Common myeloid progenitor, CD34-positive (primary cell): ENCODE data around the gene SMIM35. TPM values are rescaled to one million over a fixed set of nuclear protein-coding genes. Genes with fewer than 3 reads are reported as not detected.
A peak's percentile ranks its signal among the peaks of the same experiment; 100 is the strongest.

ENCODE experiments used
- CTCF ChIA-PET: fragments of 350-600 bp; sonication (Branson Sonifier 250); formaldehyde crosslinking; loops from one replicate; lab custom pipeline; 2021; ENCODE audit warnings: antibody characterized with exemption; lab: Charles Lee
- POLR2A ChIA-PET: fragments of 350-600 bp; sonication (Branson Sonifier 250); formaldehyde crosslinking; loops from one replicate; lab custom pipeline; 2021; ENCODE audit warnings: antibody characterized with exemption; lab: Charles Lee
- DNase-seq, 3 donors: peaks; one replicate each; pipeline versions ENCODE4 v3.0.0 to v3.0.0-alpha.2; 2013
- H3K27ac ChIP-seq, 2 experiments: 1 replicate in 1 of 2; 2 replicates in 1 of 2; pipeline ENCODE4 v1.7.0; 2013; ENCODE audit warnings: inconsistent platforms in 2 of 2, low read length in 2 of 2, mild to moderate bottlenecking in 2 of 2, low read depth in 1 of 2, moderate library complexity in 1 of 2; ENCODE audit not compliant: severe bottlenecking in 2 of 2, insufficient read depth in 1 of 2, poor library complexity in 1 of 2
- H3K27me3 ChIP-seq, 5 experiments: replicated peaks in 2 of 5; 1 replicate in 3 of 5; 2 replicates in 2 of 5; pipeline versions ENCODE4 v1.6.1 to v1.7.0; 2013; ENCODE audit warnings: low read length in 4 of 5, mild to moderate bottlenecking in 2 of 5, moderate library complexity in 2 of 5, inconsistent platforms in 1 of 5; ENCODE audit not compliant: insufficient read depth in 5 of 5, control insufficient read depth in 4 of 5
- H3K36me3 ChIP-seq, 4 experiments: 1 replicate in 2 of 4; 2 replicates in 2 of 4; pipeline versions ENCODE4 v1.6.1 to v1.7.0; 2013; ENCODE audit warnings: low read length in 3 of 4, control low read depth in 1 of 4, mild to moderate bottlenecking in 1 of 4; ENCODE audit not compliant: control insufficient read depth in 4 of 4, insufficient read depth in 4 of 4
- H3K4me1 ChIP-seq, 4 experiments: 1 replicate in 3 of 4; 2 replicates in 1 of 4; pipeline versions ENCODE4 v1.6.1 to v1.7.1; 2013; ENCODE audit warnings: low read length in 3 of 4, mild to moderate bottlenecking in 3 of 4, control low read depth in 1 of 4, inconsistent platforms in 1 of 4, moderate library complexity in 1 of 4; ENCODE audit not compliant: control insufficient read depth in 4 of 4, insufficient read depth in 4 of 4; ENCODE audit errors: control extremely low read depth in 1 of 4
- H3K4me3 ChIP-seq, 7 experiments: 1 replicate in 4 of 7; 2 replicates in 3 of 7; pipeline versions ENCODE4 v1.5.1 to v1.7.0; 2013; ENCODE audit warnings: mild to moderate bottlenecking in 7 of 7, low read length in 6 of 7, moderate library complexity in 6 of 7, inconsistent platforms in 2 of 7, low read depth in 2 of 7, control low read depth in 1 of 7; ENCODE audit not compliant: insufficient read depth in 4 of 7, control insufficient read depth in 1 of 7; ENCODE audit errors: extremely low read depth in 1 of 7
- H3K9me3 ChIP-seq, 5 experiments: 1 replicate in 4 of 5; 2 replicates in 1 of 5; pipeline versions ENCODE4 v1.6.1 to v1.7.1; 2013; ENCODE audit warnings: low read length in 4 of 5, mild to moderate bottlenecking in 2 of 5, inconsistent platforms in 1 of 5, low read depth in 1 of 5, moderate library complexity in 1 of 5; ENCODE audit not compliant: control insufficient read depth in 4 of 5, insufficient read depth in 2 of 5; ENCODE audit errors: control extremely low read depth in 1 of 5
- WGBS: methylation state at CpG from one replicate; pipeline ENCODE4 v1.1.5; 2013; ENCODE audit not compliant: insufficient coverage; 5-methylcytosine and 5-hydroxymethylcytosine counted together
- polyA plus RNA-seq: library from polyadenylated mRNA; unstranded; fragments of 120-200 nt; gene quantifications from one replicate; pipeline ENCODE4 v1.2.1, GENCODE V29; 2013

The SMIM35 gene
- 0.15 TPM for polyA plus RNA-seq

DNA sequence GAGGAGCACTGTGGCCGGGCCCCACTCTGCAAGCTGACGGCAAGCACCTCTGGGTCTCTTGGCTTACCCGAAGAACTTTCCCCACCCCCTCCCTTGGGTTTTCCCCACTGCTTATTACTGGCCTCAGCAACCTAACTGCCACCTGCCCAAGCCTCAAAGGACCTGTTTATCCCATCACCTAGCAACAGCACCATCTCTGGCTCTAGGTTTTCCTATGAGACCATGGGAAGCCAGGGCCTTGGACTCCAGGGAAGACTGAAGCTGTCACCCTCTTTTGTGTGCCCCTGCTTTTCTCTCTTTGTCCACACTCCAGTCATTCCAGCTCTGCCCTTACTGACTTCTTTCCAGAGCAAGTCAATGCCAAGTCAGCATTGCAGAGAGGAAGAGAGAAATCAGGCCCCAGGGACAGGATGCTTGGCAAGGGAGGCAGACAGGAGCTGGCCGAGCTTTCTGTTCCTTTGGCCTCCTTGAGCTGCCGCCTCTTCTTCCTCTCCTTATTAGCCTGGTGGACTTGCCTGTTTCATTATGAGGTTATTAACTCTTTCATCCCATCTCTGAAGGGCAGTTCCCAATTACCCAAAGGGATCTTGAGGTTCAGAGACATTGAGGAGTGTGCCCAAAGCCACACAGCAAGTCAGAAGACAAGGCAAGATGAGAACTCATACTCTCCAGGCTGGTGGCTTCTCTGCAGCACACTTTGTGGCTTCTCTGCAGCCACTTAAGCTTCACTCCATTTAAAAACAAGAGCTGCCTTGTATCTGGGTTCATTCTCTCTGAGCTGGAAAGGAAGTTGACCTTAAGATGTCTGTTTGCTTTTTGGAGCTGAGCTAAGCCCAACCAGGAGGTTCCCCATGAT is at the start of gene SMIM35:
Gene SMIM35 (minus strand): TSS at position 51 of the 856 bp plus-strand sequence. CDS start 206 bp downstream, outside the sequence.
- Histone ChIP-seq H3K4me1 (peaks cover 4 to 63% (median 33%) of the 10 kb centered on the region in 4 experiments), H3K36me3 (no peaks in the 10 kb centered on the region), H3K27me3 (no peaks in the 10 kb centered on the region), H3K9me3 (peaks cover 0 to 29% (median 4%) of the 10 kb centered on the region in 5 experiments), H3K4me3 (peak within 1 kb of the TSS in 1 of 7 experiments; percentile 21), H3K27ac (no peak within 1 kb of the TSS)
- ChIA-PET POLR2A (no interaction called here), CTCF (interaction anchor here (0.9 to 4.2 kb wide), 3 partner anchors 8 to 56 kb away, joined by 3 to 25 read pairs (median 4); no protein-coding TSS in a partner anchor)
- 86% methylated on average over 5 of the region's 5 CpGs for WGBS
- DNase-seq = peak in 2 of 3 donors; percentile 26 to 33

DNA sequence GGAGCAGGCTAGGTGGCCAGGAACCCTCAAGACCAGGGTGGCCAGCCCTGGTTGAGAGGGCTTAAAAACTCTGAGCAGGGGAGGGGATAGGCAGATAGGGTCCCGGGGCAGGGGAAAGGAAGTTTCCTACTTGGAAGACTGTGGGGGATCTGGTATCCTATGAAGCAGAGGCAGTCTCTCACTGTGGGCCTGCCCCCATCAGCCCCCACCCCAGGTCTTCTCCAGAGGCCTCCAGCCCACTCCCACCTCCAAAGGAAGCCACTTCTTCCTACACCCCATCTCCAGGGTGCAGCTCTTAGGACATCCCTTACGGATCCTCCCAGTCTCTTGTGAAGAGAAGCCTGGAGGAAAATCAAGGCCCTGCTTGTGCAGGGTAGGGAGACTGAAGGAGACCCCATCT is 49.6 kb upstream of the SMIM35 start:
- no peak for DNase-seq
- WGBS = 89% methylated on average over 1 of the region's 2 CpGs
- no peaks in the 10 kb centered on the region for H3K36me3 ChIP-seq
- CTCF ChIA-PET = interaction anchor here (1.6 kb wide), 1 partner anchor 22 kb away, joined by 4 read pairs; no protein-coding TSS in a partner anchor
- no peaks in the 10 kb centered on the region for H3K9me3 ChIP-seq
- no peak overlapping the region for H3K4me3 ChIP-seq
- POLR2A ChIA-PET = no interaction called here
- no peaks in the 10 kb centered on the region for H3K4me1 ChIP-seq
- H3K27ac ChIP-seq = no peak overlapping the region
- peaks cover 0 to 5% (median 0%) of the 10 kb centered on the region in 5 experiments for H3K27me3 ChIP-seq

- Histone ChIP-seq H3K9me3 (no peaks in the 10 kb centered on the region), H3K27ac (no peak overlapping the region), H3K27me3 (peaks cover 0 to 3% (median 0%) of the 10 kb centered on the region in 5 experiments), H3K4me3 (no peak overlapping the region), H3K36me3 (no peaks in the 10 kb centered on the region), H3K4me1 (no peaks in the 10 kb centered on the region)
- CTCF ChIA-PET = no interaction called here
- POLR2A ChIA-PET = no interaction called here
- 100% methylated on average over 4 of the region's 5 CpGs for WGBS
- DNase-seq = no peak
Observed at GRCh38 chr11:118135796-118136165, 49.0 kb upstream of the SMIM35 start.

DNA sequence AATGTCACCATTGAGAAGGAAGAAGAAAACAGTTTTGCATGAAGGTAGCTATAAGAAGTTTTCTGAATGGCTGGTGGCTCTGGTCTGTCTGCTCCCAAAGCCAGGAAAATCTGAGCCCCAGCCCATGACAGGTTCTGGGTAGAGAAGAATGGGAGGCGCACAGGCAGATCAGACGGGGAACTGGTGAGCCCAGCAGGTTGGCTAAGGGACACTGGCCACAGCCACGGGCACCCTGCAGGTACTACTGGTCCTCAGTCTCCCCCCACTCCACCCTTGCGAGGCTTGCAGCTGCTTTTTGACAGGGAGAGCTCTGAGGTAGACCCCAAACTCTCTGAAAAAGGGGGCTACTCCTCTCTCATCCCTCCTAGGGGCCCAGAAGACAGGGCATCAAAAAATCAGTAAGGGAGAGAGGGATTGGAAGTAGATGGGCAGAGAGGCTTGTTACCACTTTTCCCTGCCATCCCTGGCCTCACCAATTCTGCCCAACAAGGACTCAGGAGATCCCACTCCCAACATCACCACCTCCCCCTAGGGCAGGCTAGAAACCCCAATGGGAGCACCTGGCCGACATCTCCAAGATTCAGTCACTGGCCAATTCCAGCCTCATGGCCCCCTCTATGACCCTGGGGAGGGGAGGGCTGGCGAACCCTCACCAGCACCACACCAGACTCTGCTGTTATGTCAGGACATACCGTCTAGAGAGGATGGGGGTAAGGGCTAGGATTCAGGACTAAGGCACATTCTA is 48.5 kb upstream of the SMIM35 start:
- CTCF ChIA-PET = interaction anchor here (0.6 to 2.8 kb wide), 2 partner anchors 9 to 50 kb away, joined by 4 to 11 read pairs; no protein-coding TSS in a partner anchor
- Histone ChIP-seq H3K27me3 (peaks cover 0 to 3% (median 0%) of the 10 kb centered on the region in 5 experiments), H3K27ac (no peak overlapping the region), H3K9me3 (no peaks in the 10 kb centered on the region), H3K4me1 (no peaks in the 10 kb centered on the region), H3K4me3 (no peak overlapping the region), H3K36me3 (no peaks in the 10 kb centered on the region)
- WGBS = 50% methylated on average over 2 of the region's 7 CpGs
- no peak for DNase-seq
- POLR2A ChIA-PET = no interaction called here

DNA sequence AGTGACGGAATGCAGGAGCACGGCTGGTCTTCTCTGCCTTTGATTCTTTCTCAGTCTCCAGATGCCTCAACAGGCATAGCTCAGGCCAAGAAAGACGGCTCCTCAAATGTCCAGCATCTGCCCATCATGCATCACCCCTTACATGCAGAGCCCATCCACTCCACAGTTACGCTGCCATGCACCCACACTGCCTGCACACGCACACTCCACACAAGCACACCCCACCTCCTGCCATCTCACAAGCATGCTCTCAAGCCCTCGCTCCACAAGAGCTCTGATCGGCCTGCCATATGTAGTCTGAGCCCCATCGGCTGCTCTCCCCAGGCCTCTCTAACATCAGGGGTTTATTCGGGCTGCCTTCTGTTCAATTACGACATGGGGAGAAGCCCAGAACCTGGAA is 47.1 kb upstream of the SMIM35 start:
- no peaks in the 10 kb centered on the region for H3K4me1 ChIP-seq
- 99% methylated on average over 6 of the region's 10 CpGs for WGBS
- H3K4me3 ChIP-seq = no peak overlapping the region
- no peak overlapping the region for H3K27ac ChIP-seq
- H3K27me3 ChIP-seq = peaks cover 0 to 4% (median 0%) of the 10 kb centered on the region in 5 experiments
- CTCF ChIA-PET = interaction anchor here (1.0 to 2.8 kb wide), 4 partner anchors 10 to 38 kb away, joined by 3 to 11 read pairs (median 3); no protein-coding TSS in a partner anchor
- H3K9me3 ChIP-seq = no peaks in the 10 kb centered on the region
- no peak for DNase-seq
- POLR2A ChIA-PET = no interaction called here
- H3K36me3 ChIP-seq = no peaks in the 10 kb centered on the region

GRCh38 chr11:118132385-118133151 is 45.8 kb upstream of the SMIM35 start:
- H3K27me3 ChIP-seq = peaks cover 0 to 6% (median 0%) of the 10 kb centered on the region in 5 experiments
- CTCF ChIA-PET = interaction anchor here (0.5 to 2.8 kb wide), 5 partner anchors 11 to 152 kb away, joined by 3 to 13 read pairs (median 3); no protein-coding TSS in a partner anchor
- no peak overlapping the region for H3K27ac ChIP-seq
- H3K36me3 ChIP-seq = no peaks in the 10 kb centered on the region
- no peaks in the 10 kb centered on the region for H3K9me3 ChIP-seq
- no peaks in the 10 kb centered on the region for H3K4me1 ChIP-seq
- DNase-seq = no peak
- H3K4me3 ChIP-seq = no peak overlapping the region
- 86% methylated on average over 14 of the region's 15 CpGs for WGBS
- POLR2A ChIA-PET = no interaction called here
